ENCODE data around the gene RHCE.
"Not testable (repeated sequence)": the region's sequence is repeated elsewhere in the genome, so short reads cannot be mapped to it uniquely, and the experiment has no call there.

RHCE gene

DNA sequence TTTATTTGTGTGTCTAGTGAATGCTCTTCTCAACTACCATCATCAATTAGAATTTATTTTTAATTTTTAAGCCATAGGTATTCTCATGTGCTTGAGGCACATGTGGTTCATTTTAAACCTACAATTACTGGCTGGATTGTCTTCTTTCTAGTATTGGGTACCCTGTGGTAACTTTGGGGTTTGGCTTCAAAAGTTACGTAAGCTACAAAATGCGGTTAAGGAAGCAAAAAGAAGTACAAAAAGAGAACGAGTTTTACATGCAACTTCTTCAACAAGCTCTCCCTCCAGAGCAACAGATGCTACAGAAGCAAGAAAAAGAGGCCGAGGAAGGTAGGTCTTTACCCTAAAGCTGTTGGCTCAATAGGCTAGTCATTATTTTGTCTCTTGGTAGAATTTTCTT, 35.9 kb upstream of the RHCE start:
- WGBS, 2 experiments: 93 to 97% methylated on average over 4 of the region's 4 CpGs
- H3K27ac ChIP-seq (ENCODE audit: insufficient read depth, low read depth, low read length, poor library complexity, severe bottlenecking): no peak overlapping the region
- no peak overlapping the region for H3K4me3 ChIP-seq (ENCODE audit: insufficient read depth, low read depth, low read length)
- H3K36me3 ChIP-seq (ENCODE audit: control insufficient read depth, insufficient read depth, low read length): peaks cover 11% of the 10 kb centered on the region
- no peaks in the 10 kb centered on the region for H3K27me3 ChIP-seq (ENCODE audit: control insufficient read depth, insufficient read depth, low read length, poor library complexity, severe bottlenecking)
- no peaks in the 10 kb centered on the region for H3K4me1 ChIP-seq (ENCODE audit: control insufficient read depth, insufficient read depth, low read length)
- H3K9me3 ChIP-seq (ENCODE audit: control insufficient read depth, low read length): no peaks in the 10 kb centered on the region

DNA sequence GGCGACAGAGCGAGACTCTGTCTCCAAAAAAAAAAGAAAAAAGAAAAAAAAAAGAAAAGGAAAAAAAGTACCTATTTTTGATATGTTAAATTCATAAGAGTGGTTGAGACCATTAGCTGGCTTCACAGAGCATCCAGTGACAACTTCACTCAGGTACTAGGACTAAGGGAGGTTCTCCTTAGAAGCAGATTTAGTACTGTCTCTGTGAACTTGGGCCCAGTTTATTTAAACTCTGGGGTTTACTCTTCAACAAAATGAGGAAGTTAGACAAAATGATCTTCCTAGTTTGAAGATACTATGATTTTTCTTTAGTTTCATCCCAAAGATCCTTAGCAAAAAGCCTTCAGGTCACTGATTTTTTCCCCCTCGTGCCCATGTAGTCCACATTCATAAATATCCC, 31.3 kb upstream of the RHCE start:
- Histone ChIP-seq H3K4me3 (ENCODE audit: insufficient read depth, low read depth, low read length) (no peak overlapping the region), H3K4me1 (ENCODE audit: control insufficient read depth, insufficient read depth, low read length) (no peaks in the 10 kb centered on the region), H3K9me3 (ENCODE audit: control insufficient read depth, low read length) (no peaks in the 10 kb centered on the region), H3K27ac (ENCODE audit: insufficient read depth, low read depth, low read length, poor library complexity, severe bottlenecking) (no peak overlapping the region), H3K36me3 (ENCODE audit: control insufficient read depth, insufficient read depth, low read length) (no peaks in the 10 kb centered on the region), H3K27me3 (ENCODE audit: control insufficient read depth, insufficient read depth, low read length, poor library complexity, severe bottlenecking) (no peaks in the 10 kb centered on the region)
- 93 to 98% methylated on average over 1 to 3 of the region's 3 CpGs for WGBS, 2 experiments

DNA sequence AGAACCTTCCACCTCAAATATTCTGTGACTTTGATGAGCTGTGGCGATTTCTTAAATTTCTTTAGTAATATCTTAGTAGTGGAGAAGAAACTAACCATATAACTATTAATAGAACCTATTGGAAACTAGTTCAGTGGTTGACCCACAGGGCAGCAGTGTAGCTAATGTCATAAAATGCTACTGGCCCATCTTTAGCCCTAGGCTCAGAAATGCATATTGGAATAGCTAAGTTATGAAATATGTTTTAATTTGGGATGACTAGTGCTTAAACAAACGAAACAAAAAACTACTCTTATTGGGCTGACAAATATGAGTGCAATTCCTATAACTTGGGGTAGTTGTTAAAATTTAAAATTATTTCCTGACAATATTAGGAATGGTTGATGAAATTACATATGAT, 30.3 kb upstream of the RHCE start:
- WGBS, 2 experiments: 100% methylated on average over 1 of the region's 2 CpGs; no CpG with 5 or more reads in 1 of the 2 experiments
- Histone ChIP-seq H3K27ac (ENCODE audit: insufficient read depth, low read depth, low read length, poor library complexity, severe bottlenecking) (no peak overlapping the region), H3K9me3 (ENCODE audit: control insufficient read depth, low read length) (no peaks in the 10 kb centered on the region)

DNA sequence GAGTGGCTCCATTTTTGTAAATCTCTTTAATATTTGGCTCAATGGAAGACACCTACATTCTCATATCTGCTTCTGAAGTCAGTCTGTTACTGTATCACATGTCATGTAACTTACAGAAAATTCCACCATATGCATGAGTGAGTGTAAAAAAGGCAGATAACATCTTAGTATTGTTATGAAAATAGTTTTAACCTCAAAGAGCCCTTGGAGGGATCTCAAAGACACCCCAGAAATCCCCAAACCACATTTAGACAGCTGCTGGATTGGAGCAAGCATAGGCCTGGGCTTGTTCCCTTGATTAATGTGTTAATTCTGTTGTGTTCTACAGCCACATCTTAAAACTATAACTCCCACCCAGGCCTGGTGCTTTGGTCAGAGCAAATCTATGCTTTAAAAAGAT, 26.9 kb upstream of the RHCE start:
- Histone ChIP-seq H3K27ac (ENCODE audit: insufficient read depth, low read depth, low read length, poor library complexity, severe bottlenecking) (no peak overlapping the region), H3K4me3 (ENCODE audit: insufficient read depth, low read depth, low read length) (no peak overlapping the region), H3K9me3 (ENCODE audit: control insufficient read depth, low read length) (no peaks in the 10 kb centered on the region), H3K4me1 (ENCODE audit: control insufficient read depth, insufficient read depth, low read length) (no peaks in the 10 kb centered on the region), H3K27me3 (ENCODE audit: control insufficient read depth, insufficient read depth, low read length, poor library complexity, severe bottlenecking) (no peaks in the 10 kb centered on the region), H3K36me3 (ENCODE audit: control insufficient read depth, insufficient read depth, low read length) (no peaks in the 10 kb centered on the region)

More for the DNA sequence above, 30.3 kb upstream of the RHCE start:
- Histone ChIP-seq H3K27me3 (ENCODE audit: control insufficient read depth, insufficient read depth, low read length, poor library complexity, severe bottlenecking) (no peaks in the 10 kb centered on the region), H3K4me3 (ENCODE audit: insufficient read depth, low read depth, low read length) (no peak overlapping the region), H3K36me3 (ENCODE audit: control insufficient read depth, insufficient read depth, low read length) (no peaks in the 10 kb centered on the region), H3K4me1 (ENCODE audit: control insufficient read depth, insufficient read depth, low read length) (no peaks in the 10 kb centered on the region)

DNA sequence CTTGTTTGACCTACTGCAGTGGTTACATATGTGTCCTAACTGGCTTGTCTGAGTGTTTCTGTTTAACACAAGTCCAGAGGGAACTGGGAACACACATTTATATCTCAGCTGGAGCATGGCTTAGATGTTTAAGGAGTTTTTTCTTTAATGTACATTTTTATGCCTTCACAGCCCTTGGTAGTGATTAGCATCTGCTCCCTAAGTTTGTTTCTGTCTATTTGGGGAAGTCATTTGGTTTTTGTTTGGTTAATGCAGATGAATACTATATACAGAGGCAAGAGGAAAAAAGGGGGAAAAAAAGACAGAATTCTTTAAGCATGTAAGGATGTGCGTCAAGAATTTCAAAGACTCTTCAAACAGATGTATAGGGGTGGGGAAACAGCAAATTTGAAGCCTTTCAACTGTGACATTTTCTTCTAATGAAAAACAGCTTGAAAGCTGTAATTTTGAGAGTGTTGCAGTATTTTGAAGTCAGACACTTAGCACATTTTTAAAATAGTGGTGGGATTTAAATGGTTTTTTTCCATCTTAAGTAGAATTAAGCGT, 25.4 kb upstream of the RHCE start:
- Histone ChIP-seq H3K9me3 (ENCODE audit: control insufficient read depth, low read length) (no peaks in the 10 kb centered on the region), H3K4me1 (ENCODE audit: control insufficient read depth, insufficient read depth, low read length) (no peaks in the 10 kb centered on the region), H3K27me3 (ENCODE audit: control insufficient read depth, insufficient read depth, low read length, poor library complexity, severe bottlenecking) (no peaks in the 10 kb centered on the region), H3K4me3 (ENCODE audit: insufficient read depth, low read depth, low read length) (no peak overlapping the region), H3K36me3 (ENCODE audit: control insufficient read depth, insufficient read depth, low read length) (no peaks in the 10 kb centered on the region), H3K27ac (ENCODE audit: insufficient read depth, low read depth, low read length, poor library complexity, severe bottlenecking) (no peak overlapping the region)
- WGBS, 2 experiments: 90% methylated on average over 2 of the region's 2 CpGs

DNA sequence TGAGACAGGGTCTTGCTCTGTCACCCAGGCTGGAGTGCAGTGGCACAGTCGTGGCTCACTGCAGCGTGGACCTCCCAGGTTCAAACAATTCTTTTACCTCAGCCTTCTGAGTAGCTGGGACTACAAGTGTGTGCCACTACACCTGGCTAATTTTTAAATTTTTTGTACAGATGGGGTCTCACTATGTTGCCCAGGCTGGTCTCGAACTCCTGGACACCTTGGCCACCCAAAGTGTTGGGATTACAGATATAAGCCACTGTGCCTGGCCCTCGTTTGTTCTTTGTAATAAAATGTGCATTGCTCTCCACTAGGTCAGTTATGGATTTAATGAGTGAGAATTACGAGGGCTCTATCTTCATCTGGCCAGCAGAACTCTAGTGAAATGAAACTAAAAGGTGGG, 24.0 kb upstream of the RHCE start:
- H3K4me1 ChIP-seq (ENCODE audit: control insufficient read depth, insufficient read depth, low read length); H3K9me3 ChIP-seq (ENCODE audit: control insufficient read depth, low read length); H3K27me3 ChIP-seq (ENCODE audit: control insufficient read depth, insufficient read depth, low read length, poor library complexity, severe bottlenecking); H3K36me3 ChIP-seq (ENCODE audit: control insufficient read depth, insufficient read depth, low read length); H3K27ac ChIP-seq (ENCODE audit: insufficient read depth, low read depth, low read length, poor library complexity, severe bottlenecking); H3K4me3 ChIP-seq (ENCODE audit: insufficient read depth, low read depth, low read length): not testable (repeated sequence)
- WGBS, 2 experiments: 92 to 93% methylated on average over 5 of the region's 5 CpGs

DNA sequence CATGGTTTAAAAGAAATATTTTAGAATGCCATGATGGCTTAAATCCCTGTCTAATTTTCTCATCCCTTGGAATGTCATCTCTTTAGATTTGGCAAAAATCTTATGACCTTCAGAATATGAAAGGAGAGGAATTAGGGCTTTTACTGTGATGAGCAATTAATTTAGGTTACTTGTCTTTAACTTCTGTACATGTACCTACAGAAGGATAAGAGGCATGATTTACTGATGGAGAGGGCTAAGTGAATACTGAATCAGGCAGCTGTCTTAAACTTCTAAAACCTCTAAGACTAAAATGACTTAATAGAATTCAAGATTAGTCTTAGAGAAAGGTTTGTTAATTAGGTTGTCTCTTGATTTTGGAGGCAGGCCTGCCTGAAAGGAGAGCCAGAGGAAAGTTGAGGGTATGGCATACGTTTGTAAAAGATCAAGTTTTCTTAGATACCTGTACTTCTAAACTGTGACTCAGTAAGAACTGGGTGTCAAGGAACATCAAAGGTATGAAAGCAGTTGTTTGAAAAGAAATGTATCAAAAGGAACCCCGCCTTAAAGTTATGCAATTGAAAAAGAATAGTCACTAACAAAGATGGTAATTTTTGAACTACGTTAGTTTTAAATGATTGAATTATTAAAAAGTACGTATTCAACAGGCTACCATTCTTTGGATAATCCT, 22.5 kb upstream of the RHCE start:
- Histone ChIP-seq H3K4me3 (ENCODE audit: insufficient read depth, low read depth, low read length) (no peak overlapping the region), H3K36me3 (ENCODE audit: control insufficient read depth, insufficient read depth, low read length) (no peaks in the 10 kb centered on the region), H3K9me3 (ENCODE audit: control insufficient read depth, low read length) (no peaks in the 10 kb centered on the region), H3K4me1 (ENCODE audit: control insufficient read depth, insufficient read depth, low read length) (no peaks in the 10 kb centered on the region), H3K27ac (ENCODE audit: insufficient read depth, low read depth, low read length, poor library complexity, severe bottlenecking) (no peak overlapping the region), H3K27me3 (ENCODE audit: control insufficient read depth, insufficient read depth, low read length, poor library complexity, severe bottlenecking) (no peaks in the 10 kb centered on the region)
- WGBS, 2 experiments: 92 to 94% methylated on average over 4 of the region's 4 CpGs

DNA sequence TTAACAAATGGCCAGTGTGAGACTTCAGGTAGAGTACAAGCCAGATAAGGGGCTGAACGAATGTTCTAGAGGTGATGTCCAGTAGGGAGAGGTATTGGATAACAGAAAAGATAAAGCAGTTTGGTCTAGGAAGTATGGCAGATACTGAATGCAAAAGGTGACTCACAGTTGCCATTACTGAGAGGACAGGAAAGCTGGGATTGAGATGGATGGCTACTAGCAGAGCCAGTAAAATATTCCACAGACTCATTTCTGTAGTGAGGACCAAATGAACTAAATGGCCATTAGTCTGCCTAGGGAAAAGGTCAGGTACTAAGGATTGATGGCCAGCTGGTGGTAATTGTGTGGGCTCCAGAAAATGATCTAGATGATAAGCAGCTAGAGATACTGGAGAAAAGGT, 21.6 kb upstream of the RHCE start:
- WGBS, 2 experiments: 79 to 82% methylated on average over 1 of the region's 1 CpG
- no peaks in the 10 kb centered on the region for H3K4me1 ChIP-seq (ENCODE audit: control insufficient read depth, insufficient read depth, low read length)
- H3K27ac ChIP-seq (ENCODE audit: insufficient read depth, low read depth, low read length, poor library complexity, severe bottlenecking): no peak overlapping the region
- H3K9me3 ChIP-seq (ENCODE audit: control insufficient read depth, low read length): no peaks in the 10 kb centered on the region
- H3K4me3 ChIP-seq (ENCODE audit: insufficient read depth, low read depth, low read length): no peak overlapping the region
- H3K27me3 ChIP-seq (ENCODE audit: control insufficient read depth, insufficient read depth, low read length, poor library complexity, severe bottlenecking): no peaks in the 10 kb centered on the region
- no peaks in the 10 kb centered on the region for H3K36me3 ChIP-seq (ENCODE audit: control insufficient read depth, insufficient read depth, low read length)

DNA sequence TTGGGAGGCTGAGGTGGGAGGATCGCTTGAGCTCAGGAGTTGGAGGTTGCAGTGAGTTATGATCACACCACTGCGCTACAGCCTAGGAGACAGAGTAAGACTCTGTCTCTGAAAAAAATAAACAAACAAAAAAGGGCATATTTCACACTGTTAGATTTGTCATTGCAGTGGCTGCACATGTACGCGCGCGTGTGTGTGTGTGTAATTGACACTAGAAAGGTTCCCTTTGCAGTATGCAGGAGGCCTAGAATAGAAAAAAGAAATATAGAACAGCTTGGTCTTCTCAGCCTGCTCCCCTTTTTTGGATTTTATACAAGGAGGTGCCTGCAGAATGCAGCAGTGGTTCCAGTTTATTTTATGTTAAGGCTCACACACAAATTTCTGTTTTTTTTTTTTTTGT, 18.7 kb upstream of the RHCE start:
- WGBS, 2 experiments: 85 to 88% methylated on average over 6 of the region's 6 CpGs
- no peak overlapping the region for H3K4me3 ChIP-seq (ENCODE audit: insufficient read depth, low read depth, low read length)
- H3K36me3 ChIP-seq (ENCODE audit: control insufficient read depth, insufficient read depth, low read length): no peaks in the 10 kb centered on the region
- no peaks in the 10 kb centered on the region for H3K4me1 ChIP-seq (ENCODE audit: control insufficient read depth, insufficient read depth, low read length)
- H3K27ac ChIP-seq (ENCODE audit: insufficient read depth, low read depth, low read length, poor library complexity, severe bottlenecking): no peak overlapping the region
- no peaks in the 10 kb centered on the region for H3K27me3 ChIP-seq (ENCODE audit: control insufficient read depth, insufficient read depth, low read length, poor library complexity, severe bottlenecking)
- H3K9me3 ChIP-seq (ENCODE audit: control insufficient read depth, low read length): no peaks in the 10 kb centered on the region

DNA sequence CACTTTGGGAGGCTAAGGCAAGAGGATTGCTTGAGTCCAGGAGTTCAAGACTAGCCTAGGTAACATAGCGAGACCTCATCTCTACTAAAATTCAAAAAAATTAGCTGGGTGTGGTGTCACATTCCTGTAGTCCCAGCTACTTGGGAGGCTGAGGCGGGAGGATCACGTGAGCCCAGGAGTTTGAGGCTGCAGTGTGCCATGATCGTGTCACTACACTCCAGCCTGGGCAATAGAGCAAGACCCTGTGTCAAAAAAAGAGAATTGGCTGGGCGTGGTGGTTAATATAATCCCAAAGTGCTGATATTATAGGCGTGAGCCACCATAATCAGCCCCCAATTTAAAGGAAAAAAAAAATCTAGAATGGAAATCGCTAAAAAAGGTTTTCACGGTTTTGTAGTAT, 17.0 kb upstream of the RHCE start:
- Histone ChIP-seq H3K4me1 (ENCODE audit: control insufficient read depth, insufficient read depth, low read length) (no peaks in the 10 kb centered on the region), H3K36me3 (ENCODE audit: control insufficient read depth, insufficient read depth, low read length) (no peaks in the 10 kb centered on the region), H3K4me3 (ENCODE audit: insufficient read depth, low read depth, low read length) (no peak overlapping the region), H3K27me3 (ENCODE audit: control insufficient read depth, insufficient read depth, low read length, poor library complexity, severe bottlenecking) (no peaks in the 10 kb centered on the region), H3K9me3 (ENCODE audit: control insufficient read depth, low read length) (no peaks in the 10 kb centered on the region), H3K27ac (ENCODE audit: insufficient read depth, low read depth, low read length, poor library complexity, severe bottlenecking) (no peak overlapping the region)
- WGBS, 2 experiments: 90 to 96% methylated on average over 8 of the region's 8 CpGs
